IPS-20b (cell line): ENCODE data around the gene TAS2R60.
"Not testable (repeated sequence)": the region's sequence is repeated elsewhere in the genome, so short reads cannot be mapped to it uniquely, and the experiment has no call there.

ENCODE experiments used
- H3K27ac ChIP-seq: one replicate; pipeline ENCODE4 v1.5.1; 2013; ENCODE audit warnings: low read length
- H3K27me3 ChIP-seq: 2 replicates; pipeline ENCODE4 v1.6.1; 2013; ENCODE audit warnings: mild to moderate bottlenecking, low read length, inconsistent platforms; ENCODE audit not compliant: insufficient read depth
- H3K36me3 ChIP-seq: 2 replicates; pipeline ENCODE4 v1.6.1; 2013; ENCODE audit warnings: low read depth, mild to moderate bottlenecking, inconsistent platforms, low read length, moderate library complexity; ENCODE audit not compliant: insufficient read depth
- H3K4me1 ChIP-seq: 2 replicates; pipeline ENCODE4 v1.6.1; 2013; ENCODE audit warnings: mild to moderate bottlenecking, control low read depth, inconsistent platforms, low read length, moderate library complexity; ENCODE audit not compliant: insufficient read depth
- H3K4me3 ChIP-seq: 2 replicates; pipeline ENCODE4 v1.5.1; 2013; ENCODE audit warnings: mild to moderate bottlenecking, low read length, inconsistent platforms
- H3K9ac ChIP-seq: 2 replicates; pipeline ENCODE4 v1.6.1; 2013; ENCODE audit warnings: low read depth, mild to moderate bottlenecking, inconsistent platforms, low read length, moderate library complexity
- H3K9me3 ChIP-seq: 2 replicates; pipeline ENCODE4 v1.6.1; 2013; ENCODE audit warnings: mild to moderate bottlenecking, low read depth, low read length, inconsistent platforms; ENCODE audit not compliant: insufficient read depth

The TAS2R60 gene

GRCh38 chr7:143485500-143485899, 42.2 kb downstream of the TAS2R60 start:
- Histone ChIP-seq H3K4me3 (no peak overlapping the region), H3K9ac (no peak overlapping the region), H3K4me1 (no peaks in the 10 kb centered on the region), H3K27ac (no peak overlapping the region), H3K36me3 (no peaks in the 10 kb centered on the region), H3K27me3 (no peaks in the 10 kb centered on the region), H3K9me3 (no peaks in the 10 kb centered on the region)

- not testable (repeated sequence) for H3K4me3 ChIP-seq, H3K27me3 ChIP-seq, H3K4me1 ChIP-seq, H3K9me3 ChIP-seq, H3K9ac ChIP-seq, H3K27ac ChIP-seq, H3K36me3 ChIP-seq
Observed at GRCh38 chr7:143486266-143486665, 43.0 kb downstream of the TAS2R60 start.

- no peaks in the 10 kb centered on the region for H3K27me3 ChIP-seq
- H3K4me1 ChIP-seq, result no peaks in the 10 kb centered on the region
- no peak overlapping the region for H3K4me3 ChIP-seq
- no peak overlapping the region for H3K27ac ChIP-seq
- H3K36me3 ChIP-seq, result no peaks in the 10 kb centered on the region
- no peaks in the 10 kb centered on the region for H3K9me3 ChIP-seq
- H3K9ac ChIP-seq, result no peak overlapping the region
Observed at GRCh38 chr7:143487061-143487460, 43.8 kb downstream of the TAS2R60 start.

- Histone ChIP-seq H3K36me3 (no peaks in the 10 kb centered on the region), H3K4me3 (no peak overlapping the region), H3K27ac (no peak overlapping the region), H3K27me3 (no peaks in the 10 kb centered on the region), H3K9ac (no peak overlapping the region), H3K4me1 (no peaks in the 10 kb centered on the region), H3K9me3 (no peaks in the 10 kb centered on the region)
Observed at GRCh38 chr7:143487566-143487965, 44.3 kb downstream of the TAS2R60 start.

- Histone ChIP-seq H3K36me3 (no peaks in the 10 kb centered on the region), H3K9me3 (no peaks in the 10 kb centered on the region), H3K4me3 (no peak overlapping the region), H3K27me3 (no peaks in the 10 kb centered on the region), H3K27ac (no peak overlapping the region), H3K4me1 (no peaks in the 10 kb centered on the region), H3K9ac (no peak overlapping the region)
Observed at GRCh38 chr7:143490717-143491306, 47.6 kb downstream of the TAS2R60 start.

- Histone ChIP-seq H3K27me3 (no peaks in the 10 kb centered on the region), H3K36me3 (no peaks in the 10 kb centered on the region), H3K27ac (no peak overlapping the region), H3K4me3 (no peak overlapping the region), H3K9me3 (no peaks in the 10 kb centered on the region), H3K4me1 (no peaks in the 10 kb centered on the region), H3K9ac (no peak overlapping the region)
Observed at GRCh38 chr7:143492043-143492471, 48.8 kb downstream of the TAS2R60 start.

- no peak overlapping the region for H3K9ac ChIP-seq
- no peaks in the 10 kb centered on the region for H3K4me1 ChIP-seq
- H3K27me3 ChIP-seq, result no peaks in the 10 kb centered on the region
- H3K4me3 ChIP-seq, result no peak overlapping the region
- no peaks in the 10 kb centered on the region for H3K9me3 ChIP-seq
- H3K36me3 ChIP-seq, result no peaks in the 10 kb centered on the region
- no peak overlapping the region for H3K27ac ChIP-seq
Observed at GRCh38 chr7:143492799-143493739, 49.8 kb downstream of the TAS2R60 start.

- Histone ChIP-seq H3K36me3 (no peaks in the 10 kb centered on the region), H3K9me3 (no peaks in the 10 kb centered on the region), H3K27me3 (no peaks in the 10 kb centered on the region), H3K4me1 (no peaks in the 10 kb centered on the region), H3K27ac (no peak overlapping the region), H3K9ac (no peak overlapping the region), H3K4me3 (no peak overlapping the region)
Observed at GRCh38 chr7:143493751-143494150, 50.5 kb downstream of the TAS2R60 start.
